ENCODE measurements around the gene OSBPL1A. TPM values are rescaled to one million over a fixed set of nuclear protein-coding genes. Genes with fewer than 3 reads are reported as not detected.

The OSBPL1A gene
- total RNA-seq, 6 experiments from 2014 or later = 4.1 to 14.6 (median 14.0) TPM

GRCh38 chr18:24199372-24199962 lies 198.2 kb downstream of the OSBPL1A start:
- H3K36me3 ChIP-seq = no peaks in the 10 kb centered on the region
- 79% methylated on average over 3 of the region's 5 CpGs for WGBS (ENCODE audit: insufficient coverage, low coverage, low lambda C conversion rate, missing lambda C conversion rate)
- no peaks in the 10 kb centered on the region for H3K27me3 ChIP-seq
- H3K9me3 ChIP-seq = no peaks in the 10 kb centered on the region
- no peak for DNase-seq
- no peak overlapping the region for H3K4me3 ChIP-seq
- ATAC-seq = no peak
- intact Hi-C loops (cut with DNase I) = no loop called here
- peaks cover 0 to 30% (median 5%) of the 10 kb centered on the region in 4 donors for H3K4me1 ChIP-seq
- no peak overlapping the region for H3K27ac ChIP-seq
- TF ChIP-seq POLR2A (IDR thresholded peaks at IDR 0.05) (no peak), CTCF (IDR thresholded peaks at IDR 0.05) (no peak)

- ATAC-seq = peak; percentile 82 to 87 (median 86)
- intact Hi-C loops (cut with DNase I) = no loop called here
- DNase-seq = peak; percentile 76 to 80 (median 79)
These were observed 199.2 kb downstream of the OSBPL1A start for GRCh38 chr18:24198461-24198860.

GRCh38 chr18:24197412-24197811 lies 200.2 kb downstream of the OSBPL1A start:
- Histone ChIP-seq H3K36me3 (no peaks in the 10 kb centered on the region), H3K27me3 (no peaks in the 10 kb centered on the region), H3K27ac (no peak overlapping the region), H3K4me1 (peaks cover 0 to 37% (median 6%) of the 10 kb centered on the region in 4 donors), H3K4me3 (no peak overlapping the region), H3K9me3 (no peaks in the 10 kb centered on the region)
- WGBS (ENCODE audit: insufficient coverage, low coverage, low lambda C conversion rate, missing lambda C conversion rate) = 83% methylated on average over 1 of the region's 1 CpG
- ATAC-seq (no peak), DNase-seq (no peak)
- intact Hi-C loops (cut with DNase I) = no loop called here
- TF ChIP-seq CTCF (IDR thresholded peaks at IDR 0.05) (no peak), POLR2A (IDR thresholded peaks at IDR 0.05) (no peak)

More at GRCh38 chr18:24198461-24198860, 199.2 kb downstream of the OSBPL1A start:
- H3K36me3 ChIP-seq = no peaks in the 10 kb centered on the region
- no peaks in the 10 kb centered on the region for H3K9me3 ChIP-seq
- WGBS (ENCODE audit: insufficient coverage, low coverage, low lambda C conversion rate, missing lambda C conversion rate) = 34% methylated on average over 8 of the region's 9 CpGs
- H3K4me3 ChIP-seq = no peak overlapping the region
- no peak for TF ChIP-seq POLR2A (IDR thresholded peaks at IDR 0.05)
- peak in 1 of 4 donors; percentile 4 for TF ChIP-seq CTCF (IDR thresholded peaks at IDR 0.05)
- H3K27ac ChIP-seq = peak overlapping the region in 2 of 3 donors; percentile 32 to 43
- peaks cover 0 to 37% (median 6%) of the 10 kb centered on the region in 4 donors for H3K4me1 ChIP-seq
- no peaks in the 10 kb centered on the region for H3K27me3 ChIP-seq

- intact Hi-C loops (cut with DNase I) = no loop called here
- H3K9me3 ChIP-seq = no peaks in the 10 kb centered on the region
- ATAC-seq = peak in 2 of 4 donors; percentile 24 to 35
- H3K27me3 ChIP-seq = no peaks in the 10 kb centered on the region
- DNase-seq = peak in 1 of 3 donors; percentile 28
- no peak for TF ChIP-seq POLR2A (IDR thresholded peaks at IDR 0.05)
- no peak for TF ChIP-seq CTCF (IDR thresholded peaks at IDR 0.05)
- no peak overlapping the region for H3K4me3 ChIP-seq
- H3K27ac ChIP-seq = peak overlapping the region in 2 of 3 donors; percentile 71 to 79
- H3K36me3 ChIP-seq = no peaks in the 10 kb centered on the region
- H3K4me1 ChIP-seq = peaks cover 0 to 37% (median 6%) of the 10 kb centered on the region in 4 donors
- 61% methylated on average over 4 of the region's 4 CpGs for WGBS (ENCODE audit: insufficient coverage, low coverage, low lambda C conversion rate, missing lambda C conversion rate)
These were observed 200.9 kb downstream of the OSBPL1A start for GRCh38 chr18:24196764-24197163.

All from right lobe of liver (tissue), 6 donors.